Activated CD8-positive, alpha-beta memory T cell treated with anti-CD3 and anti-CD28 coated beads for 24 hours (primary cell): ENCODE results near the gene MRPL20.
"Not testable (repeated sequence)": the region's sequence is repeated elsewhere in the genome, so short reads cannot be mapped to it uniquely, and the experiment has no call there.

Experiments
- DNase-seq: peaks from one replicate; pipeline ENCODE4 v3.0.0-alpha.2; 2020

MRPL20 gene

DNA sequence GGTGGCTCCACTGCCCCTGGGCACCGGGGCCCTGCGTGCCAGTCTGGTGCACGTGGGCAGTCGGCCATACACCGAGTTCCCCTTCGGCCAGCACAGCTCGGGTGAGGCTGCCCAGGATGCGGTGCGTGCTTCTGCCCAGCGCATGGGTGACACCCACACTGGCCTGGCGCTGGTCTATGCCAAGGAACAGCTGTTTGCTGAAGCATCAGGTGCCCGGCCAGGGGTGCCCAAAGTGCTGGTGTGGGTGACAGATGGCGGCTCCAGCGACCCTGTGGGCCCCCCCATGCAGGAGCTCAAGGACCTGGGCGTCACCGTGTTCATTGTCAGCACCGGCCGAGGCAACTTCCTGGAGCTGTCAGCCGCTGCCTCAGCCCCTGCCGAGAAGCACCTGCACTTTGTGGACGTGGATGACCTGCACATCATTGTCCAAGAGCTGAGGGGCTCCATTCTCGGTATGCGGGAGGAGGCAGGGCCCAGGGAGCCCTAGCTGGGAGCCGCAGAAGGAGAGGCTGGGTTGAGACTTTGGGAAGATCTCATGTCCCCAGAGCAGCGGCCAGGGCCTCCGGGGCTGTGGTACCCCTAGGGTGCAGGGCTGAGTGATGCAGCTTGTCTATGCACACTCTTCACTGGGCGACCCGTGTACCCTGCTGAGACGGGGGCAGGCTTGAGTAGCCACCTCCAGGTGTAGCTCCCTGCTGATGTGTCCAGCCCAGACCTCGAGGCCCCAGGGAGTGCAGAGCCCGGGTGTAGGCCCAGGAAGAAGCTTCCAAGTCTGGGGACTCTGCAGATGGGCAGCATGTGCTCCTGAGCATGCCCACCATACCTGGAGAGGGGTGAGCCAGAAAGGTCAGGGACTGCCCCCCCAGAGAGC is 30.2 kb upstream of the MRPL20 start:
- no peak for DNase-seq

DNA sequence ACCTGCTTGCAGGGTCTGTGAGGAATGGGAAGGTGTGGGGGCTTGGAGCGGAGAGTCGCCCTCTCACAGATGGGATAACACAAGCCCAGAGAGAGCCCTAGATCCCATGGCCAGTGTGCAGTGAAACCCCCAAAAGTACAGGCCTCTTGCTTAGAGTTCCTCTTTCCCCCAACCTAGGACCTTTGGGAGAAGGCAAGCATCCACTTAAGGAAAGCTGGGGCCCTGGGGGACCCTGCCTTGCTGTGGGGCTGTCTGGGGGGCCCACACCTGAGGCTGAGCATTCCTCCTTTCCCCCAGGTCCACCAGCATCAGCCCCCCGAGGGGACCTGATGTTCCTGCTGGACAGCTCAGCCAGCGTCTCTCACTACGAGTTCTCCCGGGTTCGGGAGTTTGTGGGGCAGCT is 29.5 kb upstream of the MRPL20 start:
- DNase-seq: no peak

DNA sequence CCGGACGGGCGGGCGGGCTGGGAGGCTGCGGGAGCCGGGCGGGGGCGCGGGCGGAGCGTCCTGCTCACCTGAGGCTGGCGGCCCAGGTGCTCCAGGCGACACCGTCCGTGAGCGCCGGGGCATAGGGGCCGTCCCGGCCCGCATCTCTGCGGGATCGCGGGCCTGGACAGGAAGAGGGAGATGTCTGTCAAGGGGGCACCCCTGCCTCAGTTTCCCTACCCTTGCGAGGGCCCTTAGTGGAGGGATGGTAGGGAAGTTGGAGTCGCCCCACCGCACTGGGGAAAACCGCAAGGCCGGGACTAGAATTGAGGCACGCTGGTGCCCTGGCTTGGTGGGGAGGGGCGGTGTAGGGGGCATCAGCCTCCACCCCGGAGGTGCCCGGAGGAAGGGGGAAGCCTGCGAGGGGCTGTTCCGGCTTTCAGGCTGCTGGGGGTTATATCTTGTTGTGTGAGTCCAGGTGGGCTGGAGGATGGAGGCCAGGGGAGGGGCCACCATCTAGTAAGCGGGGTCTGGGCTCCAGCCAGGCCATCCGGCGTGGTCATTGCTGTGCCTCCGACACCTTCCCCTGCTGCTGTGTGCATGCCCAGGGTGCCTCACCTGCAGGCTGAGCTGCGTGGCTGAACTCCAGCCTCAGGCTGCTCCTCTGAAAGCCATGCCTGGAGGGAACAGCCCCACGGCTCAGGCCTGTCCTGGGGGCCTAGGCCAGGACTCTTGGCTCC is 29.0 kb upstream of the MRPL20 start:
- no peak for DNase-seq

DNA sequence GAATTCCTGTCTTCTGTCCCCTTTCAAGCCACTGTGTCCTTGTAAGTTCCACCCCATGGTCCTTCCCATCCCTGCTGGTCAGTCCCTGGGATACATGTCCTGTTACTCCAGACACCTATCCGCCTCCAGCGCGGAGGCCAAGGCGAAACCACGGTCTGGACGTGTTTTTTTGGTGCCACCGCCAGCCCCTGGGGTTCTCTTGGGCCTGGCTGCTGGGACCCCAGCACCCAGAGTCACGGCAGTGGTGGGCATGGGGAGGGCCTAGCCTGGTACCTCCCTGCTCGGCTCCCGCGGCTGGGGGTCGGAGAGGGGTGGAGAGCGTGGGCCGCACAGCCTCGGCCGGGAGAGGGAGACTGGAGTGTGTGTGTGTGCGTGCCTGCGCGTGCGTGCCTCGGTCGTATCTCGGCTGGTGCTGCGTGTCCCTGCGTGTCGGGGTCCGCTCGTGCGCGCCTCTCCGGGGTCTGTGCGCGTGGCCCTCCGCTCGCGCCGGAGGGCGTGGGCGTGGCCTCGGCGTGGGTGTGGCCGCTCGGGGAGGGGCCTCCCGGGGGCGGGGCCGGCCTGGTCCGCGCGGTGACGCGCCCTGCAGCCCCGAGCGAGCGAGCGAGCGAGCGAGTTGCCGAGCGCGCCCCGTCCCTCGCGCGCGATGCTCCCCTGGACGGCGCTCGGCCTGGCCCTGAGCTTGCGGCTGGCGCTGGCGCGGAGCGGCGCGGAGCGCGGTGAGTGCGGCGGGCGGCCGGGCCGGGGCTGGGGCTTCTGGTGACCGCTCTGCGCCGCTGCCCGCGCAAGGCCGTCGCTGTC is 28.2 kb upstream of the MRPL20 start, which contains the start of gene VWA1:
Gene VWA1 (plus strand): TSS at position 585 of the 798 bp plus-strand sequence. CDS start 59 bp downstream, at position 644.
- DNase-seq: peak; percentile 86

DNA sequence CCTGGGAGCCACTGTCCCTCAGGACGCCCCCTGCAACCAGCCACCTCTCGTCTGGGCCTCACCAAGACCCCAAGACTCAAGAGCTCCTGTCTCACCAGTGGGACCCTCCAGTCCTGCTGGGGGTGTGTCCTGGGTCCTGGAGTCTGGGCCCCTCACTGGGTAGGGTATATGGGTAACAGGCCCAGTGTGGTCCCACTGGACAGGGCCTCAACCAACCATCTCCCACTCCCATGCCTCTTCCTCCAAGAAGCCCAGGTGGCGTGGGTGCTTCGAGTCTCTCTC is 27.7 kb upstream of the MRPL20 start:
- no peak for DNase-seq

DNA sequence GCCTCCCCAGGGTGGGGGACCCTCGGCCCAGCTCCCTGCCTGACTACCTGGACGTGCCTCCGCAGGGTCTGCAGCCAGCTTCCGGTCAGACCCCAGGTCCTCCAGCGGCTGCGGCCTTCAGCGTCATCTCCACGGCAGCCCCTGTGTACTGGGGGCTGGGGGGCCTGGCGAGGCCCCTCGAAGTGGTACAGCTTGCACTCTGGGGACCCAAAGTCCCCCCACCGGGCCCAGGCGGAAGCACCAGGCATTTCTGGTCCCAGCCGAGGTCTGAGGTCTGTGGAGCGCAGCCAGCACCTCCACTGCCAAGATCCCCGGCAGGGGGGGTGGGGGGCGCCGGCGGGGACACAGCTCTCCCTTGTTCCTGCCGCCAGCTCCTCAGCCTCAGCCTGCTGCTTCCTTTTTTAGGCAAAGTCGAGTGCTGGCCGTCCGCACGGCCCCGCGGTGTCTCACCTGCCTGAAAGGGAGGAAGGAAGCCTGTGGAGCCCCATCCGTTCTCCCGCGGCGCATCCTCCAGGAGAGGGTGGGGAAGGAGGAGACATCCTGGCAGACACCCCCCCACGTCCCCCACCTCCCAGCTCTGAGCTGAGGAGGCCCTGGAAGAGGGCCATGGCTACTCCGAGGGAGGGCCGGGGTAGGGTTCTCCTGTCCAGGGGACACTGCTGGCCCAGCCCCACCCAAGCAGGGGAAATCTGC is 27.2 kb upstream of the MRPL20 start:
- no peak for DNase-seq

DNA sequence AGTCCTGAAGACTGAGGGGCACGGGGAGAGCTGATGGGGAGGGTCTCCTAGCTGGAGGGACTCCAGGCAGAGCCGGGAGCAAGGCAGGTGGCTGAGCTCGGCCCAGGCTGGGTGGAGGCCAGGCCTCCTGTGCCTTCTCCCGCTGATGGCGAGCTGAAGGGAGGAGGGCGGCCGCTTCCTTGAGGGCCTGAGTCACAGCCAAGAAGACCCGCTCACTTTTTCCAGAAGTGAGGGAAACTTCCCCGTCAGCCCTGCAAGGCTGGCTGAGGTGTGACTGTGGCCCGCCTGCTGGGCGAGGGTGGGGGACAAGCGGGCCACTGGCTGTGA is 26.7 kb upstream of the MRPL20 start:
- DNase-seq: peak; percentile 77

DNA sequence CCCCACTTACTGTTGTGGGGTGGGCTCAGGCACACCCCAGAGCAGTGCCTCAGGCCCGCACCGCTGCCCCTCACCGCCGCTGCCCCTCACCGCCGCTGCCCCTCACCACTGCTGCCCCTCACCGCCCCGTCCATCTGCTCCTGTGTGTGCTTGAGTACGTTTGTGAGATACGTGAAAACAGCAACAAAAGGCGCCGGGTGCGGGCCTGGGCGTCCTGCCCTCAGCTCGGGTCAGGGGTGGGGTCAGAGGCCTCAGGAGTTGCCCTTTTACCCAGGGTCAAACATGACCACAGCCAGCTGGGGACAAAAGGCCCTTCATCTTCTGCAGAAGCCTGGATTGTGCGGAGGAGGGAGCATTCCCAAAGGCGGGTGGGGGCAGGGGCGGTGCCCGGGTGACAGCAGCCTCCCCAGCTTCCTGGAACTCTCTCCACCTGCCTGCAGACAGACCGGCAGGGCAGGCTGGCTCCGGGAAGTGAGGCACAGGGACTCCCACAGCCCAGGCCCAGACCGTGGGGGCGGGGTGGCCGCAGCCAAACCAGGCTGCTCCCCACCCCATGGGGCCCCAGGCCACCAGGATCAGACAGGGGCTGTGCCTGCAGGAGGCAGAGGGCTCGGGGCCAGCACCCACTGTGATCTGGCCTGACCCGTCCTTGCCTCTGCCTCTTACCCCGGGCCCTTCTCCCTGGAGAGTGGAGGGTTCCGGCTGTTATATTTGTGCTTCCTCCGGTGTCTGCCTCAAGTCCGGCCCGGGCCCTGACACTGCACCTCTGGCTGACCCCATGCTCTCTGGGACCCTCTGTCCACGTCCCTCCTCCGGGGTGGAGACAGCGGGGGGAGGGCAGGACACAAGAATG is 26.1 kb upstream of the MRPL20 start:
- DNase-seq: no peak

DNA sequence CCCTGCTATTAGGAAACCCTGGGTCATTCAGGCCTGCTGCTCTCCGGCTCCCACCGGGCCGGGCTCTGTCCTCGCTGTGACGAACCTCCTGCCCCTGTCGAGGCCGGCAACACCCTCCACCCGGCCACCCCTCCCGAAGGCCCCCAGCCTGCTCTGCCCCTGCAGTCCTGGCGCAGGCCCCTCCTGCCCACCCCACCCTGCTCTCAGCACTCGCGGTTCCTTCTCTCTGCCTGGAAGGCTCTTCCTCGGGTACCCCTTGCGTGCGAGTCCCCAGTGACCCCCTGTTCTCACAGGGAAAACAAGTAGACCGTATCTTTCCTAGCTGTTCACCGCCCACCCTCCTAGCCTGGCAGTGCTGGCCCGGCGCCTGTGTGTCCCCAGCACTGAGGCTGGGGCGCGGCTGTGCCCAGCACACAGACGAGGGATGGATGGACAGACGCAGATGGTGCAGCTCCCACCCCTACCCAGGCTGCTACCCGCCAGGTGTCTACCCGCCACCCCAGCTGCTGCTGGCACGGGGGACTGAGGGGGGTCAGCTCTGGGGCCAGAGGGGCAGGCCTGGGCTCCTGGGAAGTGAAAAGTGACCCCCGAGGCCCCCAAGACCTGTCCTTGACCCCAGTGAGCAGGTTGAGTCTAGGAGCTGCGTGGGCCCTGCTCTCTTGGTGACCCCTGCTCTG is 25.3 kb upstream of the MRPL20 start:
- no peak for DNase-seq

DNA sequence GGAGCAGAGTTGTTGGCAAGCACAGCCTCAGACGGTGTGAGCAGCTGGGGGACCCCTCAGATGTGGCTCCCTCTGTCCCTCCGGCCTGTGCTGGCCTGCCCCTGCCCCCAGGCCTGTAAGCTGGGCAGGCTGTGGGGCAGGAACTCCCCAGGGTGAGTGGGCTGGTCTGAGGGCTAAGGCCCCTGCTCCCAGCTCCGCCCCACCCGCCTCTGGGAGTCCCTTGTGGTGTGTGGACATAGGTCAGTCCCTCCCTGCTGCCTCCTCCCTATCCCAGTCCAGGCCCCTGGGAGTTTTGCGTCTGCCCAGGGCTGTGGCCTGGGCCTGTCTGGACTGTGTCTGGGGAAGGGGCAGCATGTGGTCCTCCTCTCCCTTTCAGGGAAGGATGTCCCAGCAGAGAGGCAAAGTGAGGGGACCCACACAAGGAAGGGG is 24.8 kb upstream of the MRPL20 start:
- no peak for DNase-seq

DNA sequence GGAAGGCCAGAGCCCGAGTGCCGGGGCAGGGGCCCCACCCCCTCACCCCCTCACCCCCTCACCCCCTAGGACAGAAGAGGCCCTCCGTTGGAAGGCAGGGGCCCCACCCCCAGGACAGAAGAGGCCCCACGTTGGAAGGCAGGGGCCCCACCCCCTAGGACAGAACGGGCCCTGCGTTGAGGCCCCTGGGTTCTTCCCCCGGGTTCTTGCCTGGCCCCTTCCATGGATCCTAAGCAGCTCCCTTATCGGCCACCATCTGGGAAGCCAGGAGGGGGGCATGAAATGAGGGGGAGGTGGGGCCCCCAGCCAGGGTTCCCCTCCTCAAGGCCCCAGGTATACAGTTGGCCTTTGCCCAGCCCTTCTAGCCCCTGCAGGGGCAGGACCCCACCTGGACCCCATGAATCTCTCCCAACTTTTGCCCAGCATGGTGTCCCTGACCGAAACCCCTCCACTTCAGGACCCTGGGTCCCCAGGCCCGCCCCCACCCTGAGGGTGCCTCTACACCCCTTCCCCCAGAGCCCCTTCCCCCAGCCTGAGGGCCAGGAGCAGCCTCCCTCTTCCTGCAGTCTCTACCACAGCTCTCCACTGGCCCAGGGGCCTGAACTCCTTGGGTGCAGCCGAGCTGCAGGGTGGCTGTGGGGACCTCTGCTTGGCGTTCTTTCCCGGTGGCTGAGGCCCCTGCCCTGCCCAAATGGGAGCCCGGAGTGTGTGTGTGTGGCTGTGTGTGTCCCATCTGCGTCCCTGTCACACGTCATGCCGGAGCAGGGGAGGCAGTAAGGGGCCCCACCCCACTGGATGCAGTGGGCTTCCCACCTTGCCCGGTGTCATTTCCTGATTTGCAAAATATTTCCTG is 24.1 kb upstream of the MRPL20 start:
- no peak for DNase-seq

DNA sequence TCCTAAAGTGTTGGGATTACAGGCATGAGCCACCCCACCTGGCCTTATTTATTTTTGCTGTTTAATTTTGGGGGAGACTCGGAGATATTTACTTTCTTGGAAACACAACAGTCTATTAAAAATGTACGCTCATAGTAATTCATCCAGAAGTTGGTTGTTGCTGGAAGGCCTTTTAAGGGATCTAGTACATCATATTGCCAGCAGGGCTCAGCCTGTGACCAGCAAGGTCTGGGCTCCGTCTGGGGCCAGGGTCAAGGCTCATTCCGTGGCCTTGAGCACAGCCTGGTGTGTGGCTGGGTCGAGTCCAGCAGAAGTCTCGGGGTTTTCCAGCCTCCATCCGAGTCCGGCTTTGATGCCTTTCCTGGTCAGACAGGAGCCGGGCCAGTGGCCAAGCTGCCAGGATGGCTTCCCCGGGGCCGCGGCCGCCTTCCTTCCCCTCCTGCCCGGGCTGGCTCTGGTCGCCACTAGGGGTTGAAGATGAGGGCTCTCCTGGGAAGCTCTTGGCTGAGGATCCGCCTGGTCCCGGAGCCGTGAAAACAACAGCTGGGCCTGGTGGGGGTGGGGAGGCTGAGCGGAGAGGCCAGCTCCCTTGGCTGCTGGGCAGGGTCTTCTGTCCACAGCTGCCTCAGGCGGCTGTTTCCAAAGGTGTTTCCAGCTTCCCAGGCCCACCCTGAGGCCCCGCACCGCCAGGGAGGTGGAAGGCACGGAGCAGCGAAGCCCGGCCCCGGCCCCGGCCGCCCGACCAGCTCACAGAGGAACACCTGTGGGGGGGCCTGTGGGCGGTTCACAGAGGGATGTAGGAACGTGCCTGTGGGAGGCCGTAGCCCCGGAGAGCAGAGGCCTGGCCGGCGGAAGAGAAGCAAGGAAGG is 23.3 kb upstream of the MRPL20 start:
- DNase-seq: no peak

DNA sequence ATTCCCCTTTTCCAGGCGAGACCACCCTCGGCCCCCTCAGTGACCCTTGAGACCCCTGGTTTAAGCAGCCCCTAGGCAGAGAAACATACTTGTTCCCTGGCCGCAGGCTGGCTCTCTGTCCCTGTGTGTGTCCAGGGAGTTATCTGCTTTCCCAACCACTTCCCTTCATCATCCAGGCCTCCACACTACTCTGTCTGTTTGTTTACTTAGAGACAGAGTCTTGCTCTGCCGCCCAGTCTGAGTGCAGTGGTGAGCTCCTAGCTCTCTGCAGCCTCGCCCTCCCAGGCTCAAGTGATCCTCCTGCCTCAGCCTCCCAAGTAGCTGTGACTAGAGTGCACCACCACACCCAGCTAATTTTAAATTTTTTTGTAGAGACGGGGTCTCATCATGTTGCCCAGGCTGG is 22.6 kb upstream of the MRPL20 start:
- no peak for DNase-seq

DNA sequence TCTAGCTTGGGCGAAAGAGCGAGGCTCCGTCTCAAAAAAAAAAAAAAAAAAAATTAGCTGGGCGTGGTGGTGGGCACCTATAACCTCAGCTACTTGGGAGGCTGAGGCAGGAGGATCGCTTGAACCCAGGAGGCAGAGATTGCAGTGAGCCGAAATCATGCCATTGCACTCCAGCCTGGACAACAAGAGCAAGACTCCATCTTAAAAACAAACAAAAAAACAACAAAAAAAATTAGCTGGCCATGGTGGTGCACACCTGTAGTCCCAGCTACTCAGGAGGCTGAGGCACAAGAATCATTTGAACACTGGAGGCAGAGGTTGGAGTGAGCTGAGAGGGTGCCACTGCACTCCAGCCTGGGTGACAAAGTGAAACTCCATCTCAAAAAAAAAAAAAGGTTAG is 21.9 kb upstream of the MRPL20 start:
- DNase-seq: not testable (repeated sequence)

DNA sequence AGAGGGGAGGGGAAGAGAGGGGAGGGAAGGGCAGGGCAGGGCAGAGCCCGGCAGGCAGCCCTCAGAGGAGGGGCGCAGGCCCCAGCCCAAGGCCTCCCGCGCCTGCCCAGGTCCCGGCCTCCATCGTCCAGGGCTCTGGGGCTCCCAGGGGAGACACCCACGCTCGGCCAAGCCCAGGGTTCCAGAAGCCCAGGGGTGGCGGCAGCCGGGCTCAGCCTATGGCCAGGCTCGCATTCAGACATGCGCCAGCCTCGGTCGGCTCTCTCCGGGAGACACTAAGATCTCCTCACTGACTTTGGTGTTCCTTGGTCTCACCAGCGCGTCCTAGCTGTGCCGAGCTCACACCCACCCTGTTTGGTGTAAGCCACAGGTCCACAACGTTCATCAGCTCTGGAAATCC is 21.1 kb upstream of the MRPL20 start:
- DNase-seq: no peak

DNA sequence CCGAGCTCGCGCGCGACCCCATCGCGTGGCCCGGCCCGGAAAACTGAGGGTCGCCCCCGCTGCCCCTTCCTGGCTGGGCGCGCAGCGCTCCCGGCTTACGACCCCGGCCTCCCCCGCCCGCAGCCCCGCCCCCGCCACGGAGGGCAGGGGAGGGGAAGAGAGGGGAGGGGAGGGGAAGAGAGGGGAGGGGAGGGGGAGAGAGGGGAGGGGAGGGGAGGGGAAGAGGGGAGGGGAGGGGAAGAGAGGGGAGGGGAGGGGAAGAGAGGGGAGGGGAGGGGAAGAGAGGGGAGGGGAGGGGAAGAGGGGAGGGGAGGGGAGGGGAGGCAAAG is 20.7 kb upstream of the MRPL20 start:
- no peak for DNase-seq

DNA sequence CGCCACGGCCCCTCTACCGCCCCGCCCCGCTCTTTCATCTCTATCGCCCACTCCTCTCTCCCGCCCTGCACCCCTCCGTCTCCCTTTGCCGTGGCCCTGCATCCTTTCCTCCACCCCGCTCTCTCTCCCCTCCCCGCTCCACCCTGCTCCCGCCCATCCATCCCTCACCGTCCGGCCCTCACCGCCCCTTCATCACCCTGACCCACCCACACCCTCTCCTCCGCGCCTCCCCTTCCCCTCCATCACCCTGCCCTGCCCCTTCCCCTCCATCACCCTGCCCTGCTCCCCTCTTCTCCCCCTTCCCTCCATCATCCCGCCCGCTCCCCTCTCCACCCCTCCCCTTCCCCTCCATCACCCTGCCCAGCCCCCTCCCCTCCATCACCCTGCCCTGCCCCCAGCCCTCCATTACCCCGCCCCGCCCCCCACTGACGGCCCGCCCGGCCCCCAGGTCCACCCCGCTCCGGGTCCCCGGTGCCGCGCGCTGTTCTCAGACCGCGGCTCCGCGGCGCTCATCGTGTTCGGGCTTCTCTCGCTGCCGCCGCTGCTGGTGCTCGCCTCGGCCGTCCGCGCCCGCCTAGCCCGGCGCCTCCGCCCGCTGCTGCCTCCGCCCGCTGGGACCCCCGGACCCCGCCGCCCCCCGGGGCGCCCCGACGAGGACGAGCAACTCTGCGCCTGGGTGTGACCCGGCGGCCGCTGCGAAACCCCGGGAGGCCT is 20.2 kb upstream of the MRPL20 start:
- DNase-seq: no peak

DNA sequence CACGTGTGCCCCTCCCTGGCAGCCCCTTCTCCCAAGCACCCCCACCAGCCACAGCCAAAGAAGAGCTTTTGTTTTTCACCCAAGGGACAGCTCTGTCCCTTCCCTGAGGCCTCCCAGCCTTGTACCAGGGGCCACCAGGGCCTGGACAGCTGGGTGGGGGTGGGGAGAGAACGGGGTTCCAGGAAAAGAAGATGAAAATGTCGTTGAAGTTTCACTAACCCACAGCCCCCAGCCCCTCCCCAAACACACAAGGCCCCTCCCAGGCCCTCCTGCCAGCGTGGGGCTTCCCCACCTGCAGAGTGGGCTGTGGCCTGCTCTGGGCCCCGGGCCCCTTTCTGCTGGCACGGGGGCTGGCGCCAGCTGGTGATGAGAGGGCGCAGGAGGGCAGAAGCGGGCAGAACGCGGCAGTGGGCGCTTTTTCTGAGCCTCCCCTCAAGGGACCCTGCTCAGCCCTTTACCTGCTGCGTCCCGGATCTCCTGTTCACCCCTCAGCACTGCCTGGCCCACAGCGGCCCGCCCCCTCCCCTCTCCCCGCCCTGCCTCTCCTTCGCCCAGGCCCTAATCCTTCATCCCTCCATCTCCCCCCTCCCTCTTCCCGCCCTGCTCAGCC is 19.5 kb upstream of the MRPL20 start:
- no peak for DNase-seq
